HUES48 (cell line): ENCODE results near the gene SGCA.

Source experiments
- H3K27ac ChIP-seq: one replicate; pipeline ENCODE4 v1.7.0; 2013; ENCODE audit warnings: low read depth, low read length, inconsistent platforms
- H3K27me3 ChIP-seq: 2 replicates; pipeline ENCODE4 v1.6.1; 2013; ENCODE audit warnings: mild to moderate bottlenecking, low read length; ENCODE audit not compliant: control insufficient read depth, insufficient read depth
- H3K36me3 ChIP-seq: 2 replicates; pipeline ENCODE4 v1.6.1; 2013; ENCODE audit warnings: low read length; ENCODE audit not compliant: control insufficient read depth, insufficient read depth
- H3K4me1 ChIP-seq: 2 replicates; pipeline ENCODE4 v1.6.1; 2013; ENCODE audit warnings: mild to moderate bottlenecking, low read length; ENCODE audit not compliant: control insufficient read depth, insufficient read depth
- H3K4me3 ChIP-seq: 2 replicates; pipeline ENCODE4 v1.5.1; 2013; ENCODE audit warnings: mild to moderate bottlenecking, low read depth, low read length
- H3K9ac ChIP-seq: 2 replicates; pipeline ENCODE4 v1.6.1; 2013; ENCODE audit warnings: mild to moderate bottlenecking, low read depth, low read length, moderate library complexity
- H3K9me3 ChIP-seq: 2 replicates; pipeline ENCODE4 v1.6.1; 2013; ENCODE audit warnings: low read length; ENCODE audit not compliant: control insufficient read depth, insufficient read depth

The SGCA gene

GRCh38 chr17:50213026-50214022 lies 47.5 kb downstream of the SGCA start:
- Histone ChIP-seq H3K9me3 (no peaks in the 10 kb centered on the region), H3K4me1 (peaks cover 49% of the 10 kb centered on the region), H3K27ac (no peak overlapping the region)

GRCh38 chr17:50214976-50215760 lies 49.4 kb downstream of the SGCA start:
- no peak overlapping the region for H3K9ac ChIP-seq
- H3K27ac ChIP-seq = no peak overlapping the region
- peaks cover 36% of the 10 kb centered on the region for H3K4me1 ChIP-seq

More at GRCh38 chr17:50213026-50214022, 47.5 kb downstream of the SGCA start:
- Histone ChIP-seq H3K4me3 (no peak overlapping the region), H3K27me3 (no peaks in the 10 kb centered on the region), H3K9ac (no peak overlapping the region), H3K36me3 (no peaks in the 10 kb centered on the region)

GRCh38 chr17:50217591-50217990 lies 51.8 kb downstream of the SGCA start:
- Histone ChIP-seq H3K27ac (no peak overlapping the region), H3K27me3 (no peaks in the 10 kb centered on the region), H3K4me1 (peaks cover 15% of the 10 kb centered on the region), H3K36me3 (no peaks in the 10 kb centered on the region), H3K9me3 (no peaks in the 10 kb centered on the region), H3K4me3 (no peak overlapping the region), H3K9ac (no peak overlapping the region)

More at GRCh38 chr17:50214976-50215760, 49.4 kb downstream of the SGCA start:
- Histone ChIP-seq H3K36me3 (no peaks in the 10 kb centered on the region), H3K9me3 (no peaks in the 10 kb centered on the region), H3K27me3 (no peaks in the 10 kb centered on the region), H3K4me3 (no peak overlapping the region)

DNA sequence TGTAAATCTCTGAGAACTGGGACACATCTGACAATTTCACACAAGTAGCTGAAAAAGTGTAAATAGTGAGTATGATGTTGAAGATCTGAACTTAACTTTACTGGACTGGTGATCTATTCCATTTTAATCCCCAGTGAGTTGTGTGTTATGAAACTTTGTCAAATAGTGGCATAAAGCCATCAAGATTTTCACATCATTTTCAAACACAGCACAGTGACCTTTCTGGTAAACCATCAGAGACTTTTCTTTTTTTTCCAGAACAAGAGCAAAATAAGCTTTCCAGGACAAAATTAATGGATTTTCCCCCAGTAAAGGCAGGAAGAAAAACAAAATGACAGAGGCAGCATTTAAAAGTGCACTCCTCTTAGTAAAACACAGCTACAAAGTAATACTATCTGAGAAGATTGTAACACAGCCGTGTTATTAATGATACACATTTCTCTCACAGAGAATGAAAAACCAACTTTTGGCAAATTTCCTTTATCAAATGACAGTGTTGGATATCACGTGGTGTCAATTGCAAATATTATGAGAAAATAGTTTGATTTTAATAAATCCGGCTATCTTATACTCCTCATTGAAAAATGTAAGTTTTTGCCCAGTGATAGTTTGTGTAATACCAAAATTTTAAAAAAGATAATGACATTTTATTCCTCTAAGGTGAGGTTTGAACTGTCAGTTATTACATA lies 52.4 kb downstream of the SGCA start:
- Histone ChIP-seq H3K9me3 (no peaks in the 10 kb centered on the region), H3K4me3 (no peak overlapping the region), H3K4me1 (peaks cover 9% of the 10 kb centered on the region), H3K27ac (no peak overlapping the region), H3K9ac (no peak overlapping the region), H3K27me3 (no peaks in the 10 kb centered on the region), H3K36me3 (no peaks in the 10 kb centered on the region)

- Histone ChIP-seq H3K9me3 (0 out of 2 replicates have a peak, but pooled peaks cover 3% of the 10 kb centered on the region), H3K4me3 (no peak overlapping the region), H3K27ac (peak overlapping the region; percentile 76), H3K27me3 (no peaks in the 10 kb centered on the region), H3K9ac (no peak overlapping the region), H3K36me3 (no peaks in the 10 kb centered on the region), H3K4me1 (peaks cover 8% of the 10 kb centered on the region; the same call in 1 of the 2 replicates)
These were observed 53.0 kb downstream of the SGCA start for GRCh38 chr17:50218771-50219315.

DNA sequence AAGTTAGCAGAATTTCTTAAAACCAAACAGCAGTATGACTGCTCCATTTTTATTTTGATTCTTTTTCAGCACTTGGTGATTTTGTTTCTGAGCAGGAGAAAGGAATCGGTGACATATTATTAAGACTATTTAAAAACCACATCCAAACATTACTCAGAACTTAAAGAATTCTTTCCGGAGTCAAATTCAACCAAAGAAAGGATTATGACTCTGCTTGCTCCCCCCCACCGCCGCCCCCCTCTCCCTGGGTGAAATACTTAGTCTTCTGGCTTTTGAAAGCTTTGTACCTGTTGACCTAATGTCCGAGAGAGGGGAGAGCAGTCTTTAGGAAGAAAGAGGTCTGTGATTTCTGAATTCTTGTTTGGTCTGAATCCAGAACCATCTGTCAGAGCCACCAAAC lies 53.5 kb downstream of the SGCA start:
- no peaks in the 10 kb centered on the region for H3K36me3 ChIP-seq
- no peaks in the 10 kb centered on the region for H3K27me3 ChIP-seq
- peaks cover 8% of the 10 kb centered on the region; the same call in 1 of the 2 replicates for H3K4me1 ChIP-seq
- H3K9ac ChIP-seq = no peak overlapping the region
- no peak overlapping the region for H3K4me3 ChIP-seq
- 0 out of 2 replicates have a peak, but pooled peaks cover 3% of the 10 kb centered on the region for H3K9me3 ChIP-seq
- peak overlapping the region; percentile 76 for H3K27ac ChIP-seq

DNA sequence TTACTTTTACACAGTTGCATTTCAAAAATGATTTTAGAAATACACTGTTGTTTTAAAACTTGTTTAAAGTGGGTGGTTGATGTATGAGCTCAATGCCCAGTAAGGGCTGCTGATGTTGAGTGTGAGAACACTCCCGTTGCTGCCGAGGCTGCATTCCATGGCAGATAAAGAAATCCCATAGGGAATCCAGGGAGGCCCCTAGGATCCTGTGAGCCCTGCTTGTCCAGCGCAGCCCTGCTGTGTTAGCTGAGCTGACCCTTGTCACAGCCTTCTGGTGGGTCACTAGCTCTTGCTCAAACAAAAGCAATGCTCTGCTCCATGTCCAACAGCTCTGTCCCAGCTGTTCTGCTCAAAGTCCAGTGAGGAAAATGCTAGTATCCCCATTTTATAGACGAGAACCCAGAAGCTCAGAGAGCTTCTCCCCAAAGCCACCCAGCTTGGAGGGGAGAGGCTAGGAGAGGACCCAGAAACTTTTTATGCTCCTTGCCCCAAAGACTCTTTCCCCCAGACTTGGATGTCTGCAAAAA lies 54.2 kb downstream of the SGCA start:
- H3K9me3 ChIP-seq = peaks cover 5% of the 10 kb centered on the region; the same call in 1 of the 2 replicates
- H3K27ac ChIP-seq = peak overlapping the region; percentile 76
- H3K4me3 ChIP-seq = no peak overlapping the region
- H3K4me1 ChIP-seq = peaks cover 8% of the 10 kb centered on the region; the same call in 1 of the 2 replicates
- H3K27me3 ChIP-seq = no peaks in the 10 kb centered on the region
- H3K36me3 ChIP-seq = no peaks in the 10 kb centered on the region
- no peak overlapping the region for H3K9ac ChIP-seq

- H3K9ac ChIP-seq = no peak overlapping the region
- H3K9me3 ChIP-seq = peaks cover 13% of the 10 kb centered on the region; the same call in 1 of the 2 replicates
- H3K36me3 ChIP-seq = no peaks in the 10 kb centered on the region
- H3K4me1 ChIP-seq = peaks cover 8% of the 10 kb centered on the region; the same call in 1 of the 2 replicates
- H3K27me3 ChIP-seq = no peaks in the 10 kb centered on the region
- no peak overlapping the region for H3K4me3 ChIP-seq
- H3K27ac ChIP-seq = no peak overlapping the region
These were observed 55.0 kb downstream of the SGCA start for GRCh38 chr17:50220811-50221210.

GRCh38 chr17:50221266-50221863 lies 55.6 kb downstream of the SGCA start:
- Histone ChIP-seq H3K9ac (no peak overlapping the region), H3K27ac (no peak overlapping the region), H3K27me3 (no peaks in the 10 kb centered on the region), H3K36me3 (no peaks in the 10 kb centered on the region), H3K4me3 (no peak overlapping the region), H3K4me1 (peaks cover 8% of the 10 kb centered on the region; the same call in 1 of the 2 replicates), H3K9me3 (peaks cover 15% of the 10 kb centered on the region; the same call in 1 of the 2 replicates)
